Activated B cell treated with CpG ODN at 0.5 μM for 24 hours (primary cell): ENCODE results near the gene CLDN19. TPM values are rescaled to one million over a fixed set of nuclear protein-coding genes. Genes with fewer than 3 reads are reported as not detected.

Source experiments
- ATAC-seq: fragments of 200-7000 bp; cut with Tn5 transposase; one replicate; pipeline ENCODE4 v1.10.0; 2021; ENCODE audit warnings: low read depth, mild to moderate bottlenecking, moderate library complexity
- CTCF ChIA-PET: fragments of 350-600 bp; sonication (Branson Sonifier 250); formaldehyde crosslinking; loops from one replicate; lab custom pipeline; 2021; ENCODE audit warnings: antibody characterized with exemption; lab: Charles Lee
- POLR2A ChIA-PET: fragments of 350-600 bp; sonication (Branson Sonifier 250); formaldehyde crosslinking; loops from one replicate; lab custom pipeline; 2021; ENCODE audit warnings: antibody characterized with exemption; lab: Charles Lee
- DNase-seq: peaks from one replicate; pipeline ENCODE4 v3.0.0; 2022
- H3K27ac Mint-ChIP-seq: one replicate; pipeline ENCODE4 v1.8.0; 2020; ENCODE audit warnings: mixed read lengths
- H3K27me3 Mint-ChIP-seq: one replicate; pipeline ENCODE4 v1.8.0; 2021; ENCODE audit warnings: mixed read lengths
- H3K36me3 Mint-ChIP-seq: one replicate; pipeline ENCODE4 v1.8.0; 2021; ENCODE audit warnings: low read depth, mixed read lengths
- H3K4me1 Mint-ChIP-seq: one replicate; pipeline ENCODE4 v1.8.0; 2021; ENCODE audit warnings: mixed read lengths
- H3K4me3 Mint-ChIP-seq: one replicate; pipeline ENCODE4 v1.8.0; 2020; ENCODE audit warnings: mild to moderate bottlenecking, mixed read lengths
- H3K9me3 Mint-ChIP-seq: one replicate; pipeline ENCODE4 v1.8.0; 2020; ENCODE audit warnings: mixed read lengths
- intact Hi-C: fragments of 100-400 bp; cut with micrococcal nuclease; formaldehyde crosslinking; loops from one replicate; pipeline ENCODE4 v1.15.1; 2024
- total RNA-seq: library from RNA; stranded (reverse); gene quantifications from 2 replicates; pipeline ENCODE4 v1.2.3, GENCODE V29; 2022
- TF ChIP-seq, protein P1 (sequence below): fragments of 200-600 bp; IDR thresholded peaks from one replicate; pipeline ENCODE4 v1.8.0; 2022; ENCODE audit warnings: antibody characterized with exemption, mild to moderate bottlenecking

CLDN19 gene
- total RNA-seq, 1 donor from 2014 or later = not detected

DNA sequence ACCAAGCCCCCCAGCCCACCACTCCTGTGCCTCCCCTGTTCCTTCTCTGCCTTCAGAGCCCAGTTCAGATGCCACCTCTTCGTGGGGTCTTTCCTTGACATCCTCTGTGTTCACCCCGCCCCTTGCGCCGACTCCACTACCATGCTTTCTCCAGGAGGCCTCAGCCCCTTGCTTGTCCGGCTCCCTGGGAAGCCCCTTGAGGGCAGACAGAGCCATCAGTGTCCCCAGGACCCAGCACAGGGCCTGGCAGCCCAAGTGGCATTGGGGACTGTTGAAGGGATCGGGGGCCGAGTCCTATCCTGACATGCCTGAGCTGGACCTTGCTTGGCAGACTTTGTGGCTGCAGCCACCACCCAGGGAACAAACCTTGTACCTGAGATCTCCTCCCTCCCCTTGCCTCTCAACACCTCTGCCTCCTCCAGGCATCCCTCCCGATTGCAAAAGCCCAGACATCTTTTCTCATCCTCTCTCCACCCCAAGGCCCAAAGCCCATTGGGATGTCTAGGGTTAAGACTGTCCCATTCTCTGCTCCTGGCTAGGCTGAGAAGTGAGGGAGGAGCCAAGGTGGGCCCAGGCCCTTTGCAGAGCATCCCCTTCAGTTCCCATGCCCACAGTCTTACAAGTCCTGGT, 3.4 kb downstream of the CLDN19 start:
- ChIA-PET POLR2A (no interaction called here), CTCF (no interaction called here)
- TF ChIP-seq, protein P1, sequence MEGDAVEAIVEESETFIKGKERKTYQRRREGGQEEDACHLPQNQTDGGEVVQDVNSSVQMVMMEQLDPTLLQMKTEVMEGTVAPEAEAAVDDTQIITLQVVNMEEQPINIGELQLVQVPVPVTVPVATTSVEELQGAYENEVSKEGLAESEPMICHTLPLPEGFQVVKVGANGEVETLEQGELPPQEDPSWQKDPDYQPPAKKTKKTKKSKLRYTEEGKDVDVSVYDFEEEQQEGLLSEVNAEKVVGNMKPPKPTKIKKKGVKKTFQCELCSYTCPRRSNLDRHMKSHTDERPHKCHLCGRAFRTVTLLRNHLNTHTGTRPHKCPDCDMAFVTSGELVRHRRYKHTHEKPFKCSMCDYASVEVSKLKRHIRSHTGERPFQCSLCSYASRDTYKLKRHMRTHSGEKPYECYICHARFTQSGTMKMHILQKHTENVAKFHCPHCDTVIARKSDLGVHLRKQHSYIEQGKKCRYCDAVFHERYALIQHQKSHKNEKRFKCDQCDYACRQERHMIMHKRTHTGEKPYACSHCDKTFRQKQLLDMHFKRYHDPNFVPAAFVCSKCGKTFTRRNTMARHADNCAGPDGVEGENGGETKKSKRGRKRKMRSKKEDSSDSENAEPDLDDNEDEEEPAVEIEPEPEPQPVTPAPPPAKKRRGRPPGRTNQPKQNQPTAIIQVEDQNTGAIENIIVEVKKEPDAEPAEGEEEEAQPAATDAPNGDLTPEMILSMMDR = no peak
- Mint-ChIP-seq H3K27ac (no peak overlapping the region), H3K27me3 (no peaks in the 10 kb centered on the region), H3K4me1 (peaks cover 16% of the 10 kb centered on the region), H3K36me3 (no peaks in the 10 kb centered on the region), H3K4me3 (no peak overlapping the region), H3K9me3 (no peaks in the 10 kb centered on the region)
- intact Hi-C loops = no loop called here
- DNase-seq (no peak), ATAC-seq (no peak)

GRCh38 chr1:42736152-42736551, 3.9 kb downstream of the CLDN19 start:
- ChIA-PET CTCF (no interaction called here), POLR2A (no interaction called here)
- Mint-ChIP-seq H3K27me3 (no peaks in the 10 kb centered on the region), H3K4me3 (no peak overlapping the region), H3K9me3 (no peaks in the 10 kb centered on the region), H3K27ac (no peak overlapping the region), H3K4me1 (peaks cover 18% of the 10 kb centered on the region), H3K36me3 (no peaks in the 10 kb centered on the region)
- DNase-seq (no peak), ATAC-seq (no peak)
- intact Hi-C loops = no loop called here
- TF ChIP-seq, protein P1 = no peak

DNA sequence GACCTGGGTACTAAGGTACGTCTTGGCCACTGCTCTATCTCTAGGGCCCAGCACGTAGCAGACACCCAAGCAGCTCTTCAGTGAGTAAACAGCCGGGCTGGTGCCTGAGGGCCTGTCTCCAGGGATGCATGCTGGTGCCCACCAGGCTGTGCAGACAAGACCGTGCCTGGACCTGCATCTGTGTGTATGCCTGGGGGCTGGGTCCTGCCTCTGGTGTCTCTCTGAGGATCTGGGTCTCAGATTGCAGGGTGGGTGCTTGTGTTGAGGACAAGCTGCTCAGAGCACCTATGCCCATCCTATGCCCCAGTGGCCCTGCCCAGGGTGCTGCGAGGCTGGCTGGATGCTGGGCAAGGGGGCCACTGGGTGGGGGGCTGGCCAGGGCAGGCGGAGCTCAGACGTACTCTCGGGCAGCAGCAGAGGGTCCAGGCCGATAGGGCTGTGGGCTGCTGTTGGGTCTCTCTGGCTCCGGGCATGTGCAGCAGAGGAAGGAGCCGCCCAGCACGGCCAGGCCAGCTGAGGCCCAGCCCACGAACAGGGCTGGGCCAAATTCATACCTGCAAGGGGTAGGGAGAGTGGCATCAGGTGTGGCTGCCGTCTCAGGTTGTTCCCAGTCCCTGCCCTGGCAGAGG, 4.4 kb downstream of the CLDN19 start:
- TF ChIP-seq, protein P1 = no peak
- Mint-ChIP-seq H3K27ac (no peak overlapping the region), H3K4me1 (peaks cover 23% of the 10 kb centered on the region), H3K36me3 (no peaks in the 10 kb centered on the region), H3K9me3 (no peaks in the 10 kb centered on the region), H3K27me3 (no peaks in the 10 kb centered on the region), H3K4me3 (no peak overlapping the region)
- intact Hi-C loops = no loop called here
- ChIA-PET CTCF (no interaction called here), POLR2A (no interaction called here)
- no peak for ATAC-seq
- DNase-seq = no peak

DNA sequence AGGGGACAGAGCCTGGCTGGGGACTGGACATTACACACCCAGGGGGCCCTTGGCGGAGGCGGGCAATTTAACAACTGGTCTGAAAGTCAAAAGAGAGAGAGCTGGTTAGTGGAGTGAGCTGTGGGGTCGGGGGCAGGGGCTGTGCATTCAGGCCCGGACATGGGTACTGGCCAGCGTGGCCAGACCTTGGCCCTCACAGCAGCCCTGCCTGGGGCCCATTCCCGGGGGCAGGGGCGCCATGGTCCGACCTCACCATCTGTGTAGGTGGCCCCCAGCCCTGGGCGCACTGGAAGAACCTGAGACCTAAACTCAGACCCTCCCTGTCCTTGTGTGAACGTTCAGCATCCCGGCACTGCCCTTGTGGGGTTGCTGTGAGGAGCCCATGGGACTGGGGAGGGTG, 5.0 kb downstream of the CLDN19 start:
- intact Hi-C loops = no loop called here
- no peak for ATAC-seq
- no peak overlapping the region for H3K4me3 Mint-ChIP-seq

More for the DNA sequence above, 5.0 kb downstream of the CLDN19 start:
- CTCF ChIA-PET = no interaction called here
- Mint-ChIP-seq H3K36me3 (no peaks in the 10 kb centered on the region), H3K27me3 (no peaks in the 10 kb centered on the region), H3K9me3 (no peaks in the 10 kb centered on the region), H3K4me1 (peaks cover 23% of the 10 kb centered on the region), H3K27ac (no peak overlapping the region)
- no peak for DNase-seq
- POLR2A ChIA-PET = no interaction called here
- TF ChIP-seq, protein P1 = no peak
